HepG2 (cell line): ENCODE results near the gene SYCP2L. TPM values are rescaled to one million over a fixed set of nuclear protein-coding genes. Genes with fewer than 3 reads are reported as not detected.

Source experiments
- ATAC-seq: fragments of 200-7000 bp; cut with Tn5 transposase; 3 replicates; pipeline ENCODE4 v1.9.1; 2020; ENCODE audit warnings: mild to moderate bottlenecking, moderate library complexity
- BruUV-seq: library from RNA; stranded (reverse); fragments of 400-500 nt; replicated peaks from 2 replicates; lab custom pipeline; 2021; lab: Mats Ljungman, UMichigan
- CTCF ChIA-PET: fragments of 300-600 bp; formaldehyde crosslinking; extraction: SDS; loops from one replicate; lab custom pipeline; 2021; ENCODE audit warnings: low total read pairs, inconsistent platforms, low intra/inter-chr PET ratio; lab: Yijun Ruan, JAX
- POLR2A ChIA-PET: fragments of 350-600 bp; sonication (Branson Sonifier 250); formaldehyde crosslinking; loops from one replicate; lab custom pipeline; 2020; ENCODE audit warnings: antibody characterized with exemption, inconsistent platforms; lab: Yijun Ruan, JAX
- DNase-seq: peaks from one replicate; pipeline ENCODE4 v3.0.0-alpha.2; 2015; ENCODE audit warnings: low spot score
- FAIRE-seq: peaks from 3 replicates; lab custom pipeline; 2011; peaks lifted over from hg19 to GRCh38; lab: Jason Lieb, UNC
- H2AFZ ChIP-seq: one replicate; pipeline ENCODE4 v1.6.1; 2011; ENCODE audit warnings: low read length, inconsistent platforms
- H3K27ac ChIP-seq: fragments of 300-600 bp; 3 replicates; pipeline ENCODE4 v1.8.0; 2011; ENCODE audit warnings: mixed run types, mild to moderate bottlenecking, mixed read lengths, low read length, inconsistent platforms; ENCODE audit not compliant: insufficient read depth; ENCODE audit errors: extremely low read length
- H3K27me3 ChIP-seq, 2 experiments: fragments of 200-600 bp in 1 of 2; 2 replicates in 1 of 2; 3 replicates in 1 of 2; pipeline versions ENCODE4 v1.6.0 to v1.8.0; 2011; ENCODE audit warnings: low read length in 2 of 2, mild to moderate bottlenecking in 2 of 2, moderate library complexity in 2 of 2, inconsistent platforms in 1 of 2; ENCODE audit not compliant: insufficient read depth in 2 of 2, control insufficient read depth in 1 of 2
- H3K36me3 ChIP-seq, 2 experiments: fragments of 200-600 bp in 1 of 2; replicated peaks in 1 of 2; 2 replicates in 1 of 2; 3 replicates in 1 of 2; pipeline versions ENCODE4 v1.5.1 to v1.8.0; 2011; ENCODE audit warnings: low read length in 2 of 2, inconsistent platforms in 1 of 2; ENCODE audit not compliant: insufficient read depth in 2 of 2, control insufficient read depth in 1 of 2
- H3K4me1 ChIP-seq: 2 replicates; pipeline ENCODE4 v1.5.1; 2012; ENCODE audit warnings: low read length, inconsistent platforms; ENCODE audit not compliant: insufficient read depth
- H3K4me2 ChIP-seq: 2 replicates; pipeline ENCODE4 v1.6.0; 2011; ENCODE audit warnings: low read depth, low read length, inconsistent platforms
- H3K4me3 ChIP-seq, 3 experiments: fragments of 200-600 bp in 1 of 3; sonication (generic), shearing (Covaris generic) in 1 of 3; replicated peaks in 1 of 3; 2 replicates each; pipeline ENCODE4 v1.5.1; 2011 to 2016; ENCODE audit warnings: low read length in 3 of 3, inconsistent platforms in 2 of 3, low read depth in 2 of 3, mild to moderate bottlenecking in 2 of 3, control low read depth in 1 of 3, mixed read lengths in 1 of 3; ENCODE audit not compliant: insufficient read depth in 1 of 3
- H3K79me2 ChIP-seq: one replicate; pipeline ENCODE4 v1.6.1; 2011; ENCODE audit warnings: low read length, inconsistent platforms; ENCODE audit not compliant: insufficient read depth
- H3K9ac ChIP-seq: 2 replicates; pipeline ENCODE4 v1.6.0; 2011; ENCODE audit warnings: mild to moderate bottlenecking, low read depth, low read length, inconsistent platforms; ENCODE audit not compliant: insufficient read depth
- H3K9me3 ChIP-seq: 2 replicates; pipeline ENCODE4 v1.5.1; 2012; ENCODE audit warnings: mild to moderate bottlenecking, low read length
- H4K20me1 ChIP-seq: 2 replicates; pipeline ENCODE4 v1.6.0; 2011; ENCODE audit warnings: inconsistent platforms, mild to moderate bottlenecking, low read length, moderate library complexity; ENCODE audit not compliant: insufficient read depth
- AKAP8 ChIP-seq: sonication (generic); formaldehyde crosslinking; IDR thresholded peaks from 2 replicates; pipeline ENCODE4 v1.5.1; 2020; ENCODE audit warnings: mild to moderate bottlenecking, missing genetic modification reagents
- JUND ChIP-seq: sonication (generic); formaldehyde crosslinking; IDR thresholded peaks from 2 replicates; pipeline ENCODE4 v1.8.0; 2022; ENCODE audit warnings: mild to moderate bottlenecking, missing genetic modification reagents
- PCBP2 ChIP-seq: fragments of 200-400 bp; formaldehyde crosslinking; optimal IDR thresholded peaks from 2 replicates; pipeline ENCODE3; 2018; ENCODE audit warnings: low read length, low read depth; ENCODE audit not compliant: poor library complexity, severe bottlenecking
- ZNF121 ChIP-seq: sonication (generic); formaldehyde crosslinking; IDR thresholded peaks from 2 replicates; pipeline ENCODE4 v1.5.0; 2020; ENCODE audit warnings: mild to moderate bottlenecking, missing genetic modification reagents
- WGBS: methylation state at CpG from one replicate; pipeline ENCODE4 v1.1.6; 2017; ENCODE audit warnings: low lambda C conversion rate; 5-methylcytosine and 5-hydroxymethylcytosine counted together
- in situ Hi-C: cut with HindIII; loops from 2 replicates; pipeline ENCODE4 v1.10.0; 2017; ENCODE audit warnings: low pct_unique_long_range_greater_than_20kb; ENCODE audit not compliant: extremely low pct_ligation_motif_present
- intact Hi-C: fragments of 100-400 bp; cut with micrococcal nuclease; formaldehyde crosslinking; loops from one replicate; pipeline ENCODE4 v1.10.0; 2022; ENCODE audit not compliant: unreplicated experiment
- polyA plus RNA-seq, 8 experiments: library from polyadenylated mRNA; depleted of rRNA in 3 of 8; stranded (reverse) in 7 of 8; unstranded in 1 of 8; fragments of >200 nt; fragmentation: Illumina TruSeq in 4 of 8; extraction: Trizol in 4 of 8; gene quantifications; 2 replicates each; pipeline versions ENCODE4 v1.2.1 to v1.2.3, GENCODE V29; 2011 to 2016; ENCODE audit warnings: low read depth in 4 of 8, missing spikeins in 1 of 8, mixed read lengths in 1 of 8; ENCODE audit not compliant: insufficient read depth in 1 of 8
- total RNA-seq, 5 experiments: library from RNA; depleted of rRNA; stranded (reverse); fragments of >200 nt; fragmentation: Illumina TruSeq; extraction: Trizol; gene quantifications; 2 replicates each; pipeline ENCODE4 v1.2.3, GENCODE V29; 2016; ENCODE audit warnings: low read depth in 1 of 5
- TF ChIP-seq, protein P1 (sequence below): sonication (generic); formaldehyde crosslinking; IDR thresholded peaks from 2 replicates; pipeline ENCODE4 v1.4.0; 2020; ENCODE audit warnings: missing genetic modification reagents
- TF ChIP-seq, protein P2 (sequence below): IDR thresholded peaks from 2 replicates; pipeline ENCODE4 v1.6.1; 2016; ENCODE audit warnings: low read depth, control low read depth
- TF ChIP-seq, protein P3 (sequence below): sonication (generic); formaldehyde crosslinking; IDR thresholded peaks from 2 replicates; pipeline ENCODE4 v1.4.0; 2020; ENCODE audit warnings: missing genetic modification reagents, borderline replicate concordance
- TF ChIP-seq, protein P4 (sequence below): sonication (generic); formaldehyde crosslinking; IDR thresholded peaks from 2 replicates; pipeline ENCODE4 v1.9.0; 2021; ENCODE audit warnings: missing genetic modification reagents, mild to moderate bottlenecking, borderline replicate concordance

Gene SYCP2L
- total and polyA plus RNA-seq, 2 of the 13 experiments (the other 11 are each of a cell fraction or from before 2014, with no cell fraction given): 0.22 to 0.54 TPM

DNA sequence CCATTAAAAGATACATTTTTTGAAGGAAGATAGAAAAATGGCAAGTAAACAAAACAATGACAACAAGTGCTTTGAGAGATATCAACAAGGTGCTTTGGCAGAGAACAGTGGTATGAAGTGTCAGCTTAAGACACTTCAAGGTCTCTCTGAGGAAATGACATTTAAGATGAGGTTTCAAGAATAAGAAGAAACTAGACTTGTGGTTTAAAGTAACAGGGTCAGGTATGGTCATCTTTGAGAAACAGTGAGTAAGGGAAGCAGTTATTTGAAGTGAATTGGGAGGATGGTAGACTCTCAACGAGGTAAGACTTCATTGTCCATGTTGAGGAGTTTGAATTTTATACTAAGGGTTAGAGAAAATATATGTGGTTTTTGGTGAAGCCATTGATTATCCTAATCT, 77.8 kb downstream of the SYCP2L start:
- Histone ChIP-seq H3K79me2 (no peaks in the 10 kb centered on the region), H3K4me1 (peaks cover 22% of the 10 kb centered on the region), H3K4me3 (no peak overlapping the region), H2AFZ (no peak overlapping the region), H3K9ac (no peak overlapping the region), H3K27me3 (no peaks in the 10 kb centered on the region), H3K27ac (no peak overlapping the region), H3K36me3 (no peaks in the 10 kb centered on the region), H4K20me1 (no peaks in the 10 kb centered on the region), H3K4me2 (no peak overlapping the region), H3K9me3 (peaks cover 9% of the 10 kb centered on the region; the same call in 1 of the 2 replicates)
- POLR2A ChIA-PET: no interaction called here
- CTCF ChIA-PET: no interaction called here
- no TSS peak for BruUV-seq
- no peak for ATAC-seq
- in situ Hi-C loops (no loop called here), intact Hi-C loops (no loop called here)
- TF ChIP-seq PCBP2 (no peak), ZNF121 (CRISPR knock-in tag) (no peak)
- TF ChIP-seq, protein P1, sequence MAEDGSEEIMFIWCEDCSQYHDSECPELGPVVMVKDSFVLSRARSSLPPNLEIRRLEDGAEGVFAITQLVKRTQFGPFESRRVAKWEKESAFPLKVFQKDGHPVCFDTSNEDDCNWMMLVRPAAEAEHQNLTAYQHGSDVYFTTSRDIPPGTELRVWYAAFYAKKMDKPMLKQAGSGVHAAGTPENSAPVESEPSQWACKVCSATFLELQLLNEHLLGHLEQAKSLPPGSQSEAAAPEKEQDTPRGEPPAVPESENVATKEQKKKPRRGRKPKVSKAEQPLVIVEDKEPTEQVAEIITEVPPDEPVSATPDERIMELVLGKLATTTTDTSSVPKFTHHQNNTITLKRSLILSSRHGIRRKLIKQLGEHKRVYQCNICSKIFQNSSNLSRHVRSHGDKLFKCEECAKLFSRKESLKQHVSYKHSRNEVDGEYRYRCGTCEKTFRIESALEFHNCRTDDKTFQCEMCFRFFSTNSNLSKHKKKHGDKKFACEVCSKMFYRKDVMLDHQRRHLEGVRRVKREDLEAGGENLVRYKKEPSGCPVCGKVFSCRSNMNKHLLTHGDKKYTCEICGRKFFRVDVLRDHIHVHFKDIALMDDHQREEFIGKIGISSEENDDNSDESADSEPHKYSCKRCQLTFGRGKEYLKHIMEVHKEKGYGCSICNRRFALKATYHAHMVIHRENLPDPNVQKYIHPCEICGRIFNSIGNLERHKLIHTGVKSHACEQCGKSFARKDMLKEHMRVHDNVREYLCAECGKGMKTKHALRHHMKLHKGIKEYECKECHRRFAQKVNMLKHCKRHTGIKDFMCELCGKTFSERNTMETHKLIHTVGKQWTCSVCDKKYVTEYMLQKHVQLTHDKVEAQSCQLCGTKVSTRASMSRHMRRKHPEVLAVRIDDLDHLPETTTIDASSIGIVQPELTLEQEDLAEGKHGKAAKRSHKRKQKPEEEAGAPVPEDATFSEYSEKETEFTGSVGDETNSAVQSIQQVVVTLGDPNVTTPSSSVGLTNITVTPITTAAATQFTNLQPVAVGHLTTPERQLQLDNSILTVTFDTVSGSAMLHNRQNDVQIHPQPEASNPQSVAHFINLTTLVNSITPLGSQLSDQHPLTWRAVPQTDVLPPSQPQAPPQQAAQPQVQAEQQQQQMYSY (CRISPR knock-in tag): no peak
- DNase-seq: no peak
- FAIRE-seq: no peak
- 2% methylated on average over 1 of the region's 1 CpG for WGBS

DNA sequence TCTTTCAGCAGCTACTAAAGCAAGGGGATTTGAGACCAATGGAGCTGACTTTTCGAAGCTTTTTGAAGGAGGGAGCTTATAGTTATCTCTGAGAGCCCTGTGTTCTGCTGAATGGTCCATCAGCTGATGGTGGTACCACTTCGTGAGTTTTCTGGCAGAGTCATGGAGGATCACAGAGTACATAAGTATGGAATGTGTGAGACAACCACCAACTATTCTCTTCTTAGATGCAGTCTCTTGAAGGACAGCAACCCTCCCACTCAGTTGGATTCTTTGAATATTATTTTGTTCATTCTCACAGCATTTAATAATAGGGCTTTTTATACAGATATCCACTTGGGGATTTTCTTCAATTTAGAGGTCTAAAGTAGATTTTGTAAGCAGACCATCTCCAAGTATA, 81.9 kb downstream of the SYCP2L start:
- H2AFZ ChIP-seq: no peak overlapping the region
- in situ Hi-C loops (no loop called here), intact Hi-C loops (no loop called here)
- BruUV-seq: no TSS peak
- H3K9ac ChIP-seq: no peak overlapping the region
- WGBS: 17% methylated on average over 2 of the region's 2 CpGs
- ATAC-seq: no peak; the same call in 2 of the 3 replicates
- peaks cover 9% of the 10 kb centered on the region; the same call in 1 of the 2 replicates for H3K9me3 ChIP-seq
- H4K20me1 ChIP-seq: no peaks in the 10 kb centered on the region
- no peak for DNase-seq
- H3K27ac ChIP-seq: no peak overlapping the region
- H3K4me3 ChIP-seq: no peak overlapping the region
- FAIRE-seq: no peak
- H3K4me1 ChIP-seq: no peaks in the 10 kb centered on the region
- H3K4me2 ChIP-seq: no peak overlapping the region
- H3K27me3 ChIP-seq: peaks cover 0 to 10% of the 10 kb centered on the region in 2 experiments; a peak in 1 of 5 replicates
- CTCF ChIA-PET: no interaction called here
- no peaks in the 10 kb centered on the region for H3K36me3 ChIP-seq
- POLR2A ChIA-PET: no interaction called here
- H3K79me2 ChIP-seq: no peaks in the 10 kb centered on the region
- TF ChIP-seq AKAP8 (CRISPR knock-in tag): no peak
- TF ChIP-seq, protein P2, sequence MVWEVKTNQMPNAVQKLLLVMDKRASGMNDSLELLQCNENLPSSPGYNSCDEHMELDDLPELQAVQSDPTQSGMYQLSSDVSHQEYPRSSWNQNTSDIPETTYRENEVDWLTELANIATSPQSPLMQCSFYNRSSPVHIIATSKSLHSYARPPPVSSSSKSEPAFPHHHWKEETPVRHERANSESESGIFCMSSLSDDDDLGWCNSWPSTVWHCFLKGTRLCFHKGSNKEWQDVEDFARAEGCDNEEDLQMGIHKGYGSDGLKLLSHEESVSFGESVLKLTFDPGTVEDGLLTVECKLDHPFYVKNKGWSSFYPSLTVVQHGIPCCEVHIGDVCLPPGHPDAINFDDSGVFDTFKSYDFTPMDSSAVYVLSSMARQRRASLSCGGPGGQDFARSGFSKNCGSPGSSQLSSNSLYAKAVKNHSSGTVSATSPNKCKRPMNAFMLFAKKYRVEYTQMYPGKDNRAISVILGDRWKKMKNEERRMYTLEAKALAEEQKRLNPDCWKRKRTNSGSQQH (CRISPR knock-in tag): no peak
- TF ChIP-seq, protein P3, sequence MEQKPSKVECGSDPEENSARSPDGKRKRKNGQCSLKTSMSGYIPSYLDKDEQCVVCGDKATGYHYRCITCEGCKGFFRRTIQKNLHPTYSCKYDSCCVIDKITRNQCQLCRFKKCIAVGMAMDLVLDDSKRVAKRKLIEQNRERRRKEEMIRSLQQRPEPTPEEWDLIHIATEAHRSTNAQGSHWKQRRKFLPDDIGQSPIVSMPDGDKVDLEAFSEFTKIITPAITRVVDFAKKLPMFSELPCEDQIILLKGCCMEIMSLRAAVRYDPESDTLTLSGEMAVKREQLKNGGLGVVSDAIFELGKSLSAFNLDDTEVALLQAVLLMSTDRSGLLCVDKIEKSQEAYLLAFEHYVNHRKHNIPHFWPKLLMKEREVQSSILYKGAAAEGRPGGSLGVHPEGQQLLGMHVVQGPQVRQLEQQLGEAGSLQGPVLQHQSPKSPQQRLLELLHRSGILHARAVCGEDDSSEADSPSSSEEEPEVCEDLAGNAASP: no peak
- TF ChIP-seq, protein P4, sequence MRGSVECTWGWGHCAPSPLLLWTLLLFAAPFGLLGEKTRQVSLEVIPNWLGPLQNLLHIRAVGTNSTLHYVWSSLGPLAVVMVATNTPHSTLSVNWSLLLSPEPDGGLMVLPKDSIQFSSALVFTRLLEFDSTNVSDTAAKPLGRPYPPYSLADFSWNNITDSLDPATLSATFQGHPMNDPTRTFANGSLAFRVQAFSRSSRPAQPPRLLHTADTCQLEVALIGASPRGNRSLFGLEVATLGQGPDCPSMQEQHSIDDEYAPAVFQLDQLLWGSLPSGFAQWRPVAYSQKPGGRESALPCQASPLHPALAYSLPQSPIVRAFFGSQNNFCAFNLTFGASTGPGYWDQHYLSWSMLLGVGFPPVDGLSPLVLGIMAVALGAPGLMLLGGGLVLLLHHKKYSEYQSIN (CRISPR knock-in tag): no peak
- no peak for TF ChIP-seq JUND
